Measurements from ENCODE around the gene SLC52A3.

DNA sequence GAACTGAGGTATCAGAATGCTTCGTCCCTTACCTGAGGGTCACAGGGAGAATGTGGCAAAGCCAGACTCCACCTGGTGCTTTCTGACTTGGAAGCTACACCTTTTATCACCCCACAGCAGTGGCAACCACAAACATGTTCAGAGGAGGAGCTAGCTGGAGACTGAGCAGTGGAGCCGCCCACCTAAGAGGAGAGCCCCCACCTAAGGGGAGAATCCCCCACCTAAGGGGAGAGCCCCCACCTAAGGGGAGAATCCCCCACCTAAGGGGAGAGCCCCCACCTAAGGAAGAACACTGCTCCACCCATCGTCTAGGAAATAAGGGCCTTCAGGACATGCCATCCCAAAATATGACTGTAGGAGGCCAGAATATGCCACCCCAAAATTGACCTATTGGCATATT is 4.0 kb downstream of the SLC52A3 start:
- TF ChIP-seq, protein P1, sequence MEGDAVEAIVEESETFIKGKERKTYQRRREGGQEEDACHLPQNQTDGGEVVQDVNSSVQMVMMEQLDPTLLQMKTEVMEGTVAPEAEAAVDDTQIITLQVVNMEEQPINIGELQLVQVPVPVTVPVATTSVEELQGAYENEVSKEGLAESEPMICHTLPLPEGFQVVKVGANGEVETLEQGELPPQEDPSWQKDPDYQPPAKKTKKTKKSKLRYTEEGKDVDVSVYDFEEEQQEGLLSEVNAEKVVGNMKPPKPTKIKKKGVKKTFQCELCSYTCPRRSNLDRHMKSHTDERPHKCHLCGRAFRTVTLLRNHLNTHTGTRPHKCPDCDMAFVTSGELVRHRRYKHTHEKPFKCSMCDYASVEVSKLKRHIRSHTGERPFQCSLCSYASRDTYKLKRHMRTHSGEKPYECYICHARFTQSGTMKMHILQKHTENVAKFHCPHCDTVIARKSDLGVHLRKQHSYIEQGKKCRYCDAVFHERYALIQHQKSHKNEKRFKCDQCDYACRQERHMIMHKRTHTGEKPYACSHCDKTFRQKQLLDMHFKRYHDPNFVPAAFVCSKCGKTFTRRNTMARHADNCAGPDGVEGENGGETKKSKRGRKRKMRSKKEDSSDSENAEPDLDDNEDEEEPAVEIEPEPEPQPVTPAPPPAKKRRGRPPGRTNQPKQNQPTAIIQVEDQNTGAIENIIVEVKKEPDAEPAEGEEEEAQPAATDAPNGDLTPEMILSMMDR (IDR thresholded peaks at IDR 0.05): no peak
- TF ChIP-seq POLR2AphosphoS5 (IDR thresholded peaks at IDR 0.05) (no peak), POLR2A (IDR thresholded peaks at IDR 0.05) (no peak)

Measured in stomach (tissue), 4 donors.